Measurements from ENCODE around the gene XCR1. TPM values are rescaled to one million over a fixed set of nuclear protein-coding genes. Genes with fewer than 3 reads are reported as not detected.

The XCR1 gene
- total RNA-seq, 6 experiments from 2014 or later, result not detected

DNA sequence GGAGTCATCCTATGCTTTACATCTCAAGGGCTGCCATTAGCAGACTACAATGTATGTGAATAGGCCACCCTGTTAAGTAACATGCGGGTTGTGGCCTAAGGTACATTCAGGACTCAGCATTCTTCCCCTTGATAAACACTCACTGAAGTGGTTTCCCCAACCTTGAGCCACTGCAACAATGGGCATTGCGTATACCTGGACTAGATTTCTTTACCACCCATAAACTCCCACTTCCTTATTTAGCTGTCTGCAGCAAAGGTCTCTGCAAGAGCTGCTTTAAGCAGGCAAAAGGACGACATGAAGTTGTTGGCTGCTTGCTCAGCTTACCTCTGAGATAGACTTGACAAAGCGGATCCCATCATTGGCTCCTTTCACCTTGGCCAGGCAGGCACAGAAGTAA lies 47.9 kb downstream of the XCR1 start:
- peaks cover 50% of the 10 kb centered on the region for H3K36me3 Mint-ChIP-seq (ENCODE audit: low read depth)

DNA sequence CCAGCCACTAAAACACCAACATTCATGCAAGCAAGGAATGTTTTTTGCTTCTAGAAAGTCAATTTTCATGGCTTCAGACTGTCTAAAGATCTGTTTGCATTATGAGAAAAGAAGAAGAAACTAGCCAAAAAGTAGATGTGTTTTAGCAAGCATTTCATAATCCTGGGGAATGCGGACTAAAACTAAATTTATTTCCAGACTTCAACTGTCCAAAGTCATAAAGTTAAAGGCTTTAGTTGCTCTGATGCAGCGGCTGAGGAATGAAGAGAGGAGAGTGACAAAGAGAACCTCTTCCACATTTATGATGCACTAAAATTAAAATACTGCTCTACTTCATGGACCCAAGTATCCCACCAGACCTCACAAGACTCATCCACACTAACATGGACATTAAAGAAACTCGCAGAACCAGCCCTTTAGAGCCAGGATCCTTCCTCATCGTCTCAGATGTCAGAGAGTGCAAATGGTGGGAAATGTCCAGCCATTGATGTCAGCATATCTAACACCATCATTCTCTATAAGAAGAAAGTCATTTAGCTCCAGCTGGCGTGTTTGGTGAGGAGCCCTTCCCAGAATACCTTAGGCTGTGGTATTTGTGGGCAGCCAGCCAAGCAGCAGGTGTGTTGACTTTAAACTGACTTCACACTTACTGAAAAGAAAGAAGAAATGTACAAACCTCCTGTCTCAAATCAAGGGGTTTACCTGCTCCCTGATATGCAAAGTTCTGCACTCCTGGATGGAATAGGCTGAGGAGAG lies 49.1 kb downstream of the XCR1 start:
- H3K36me3 Mint-ChIP-seq (ENCODE audit: low read depth), result peaks cover 43% of the 10 kb centered on the region

More for the DNA sequence above, 47.9 kb downstream of the XCR1 start:
- no peaks in the 10 kb centered on the region for H3K9me3 Mint-ChIP-seq
- H3K4me1 Mint-ChIP-seq (ENCODE audit: low read depth), result peaks cover 20% of the 10 kb centered on the region
- H3K4me3 Mint-ChIP-seq, result no peak overlapping the region
- H3K27ac Mint-ChIP-seq, result no peak overlapping the region
- H3K27me3 Mint-ChIP-seq (ENCODE audit: insufficient read depth), result no peaks in the 10 kb centered on the region
- no peak for DNase-seq
- TF ChIP-seq, protein P1, sequence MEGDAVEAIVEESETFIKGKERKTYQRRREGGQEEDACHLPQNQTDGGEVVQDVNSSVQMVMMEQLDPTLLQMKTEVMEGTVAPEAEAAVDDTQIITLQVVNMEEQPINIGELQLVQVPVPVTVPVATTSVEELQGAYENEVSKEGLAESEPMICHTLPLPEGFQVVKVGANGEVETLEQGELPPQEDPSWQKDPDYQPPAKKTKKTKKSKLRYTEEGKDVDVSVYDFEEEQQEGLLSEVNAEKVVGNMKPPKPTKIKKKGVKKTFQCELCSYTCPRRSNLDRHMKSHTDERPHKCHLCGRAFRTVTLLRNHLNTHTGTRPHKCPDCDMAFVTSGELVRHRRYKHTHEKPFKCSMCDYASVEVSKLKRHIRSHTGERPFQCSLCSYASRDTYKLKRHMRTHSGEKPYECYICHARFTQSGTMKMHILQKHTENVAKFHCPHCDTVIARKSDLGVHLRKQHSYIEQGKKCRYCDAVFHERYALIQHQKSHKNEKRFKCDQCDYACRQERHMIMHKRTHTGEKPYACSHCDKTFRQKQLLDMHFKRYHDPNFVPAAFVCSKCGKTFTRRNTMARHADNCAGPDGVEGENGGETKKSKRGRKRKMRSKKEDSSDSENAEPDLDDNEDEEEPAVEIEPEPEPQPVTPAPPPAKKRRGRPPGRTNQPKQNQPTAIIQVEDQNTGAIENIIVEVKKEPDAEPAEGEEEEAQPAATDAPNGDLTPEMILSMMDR (IDR thresholded peaks at IDR 0.05), result no peak

DNA sequence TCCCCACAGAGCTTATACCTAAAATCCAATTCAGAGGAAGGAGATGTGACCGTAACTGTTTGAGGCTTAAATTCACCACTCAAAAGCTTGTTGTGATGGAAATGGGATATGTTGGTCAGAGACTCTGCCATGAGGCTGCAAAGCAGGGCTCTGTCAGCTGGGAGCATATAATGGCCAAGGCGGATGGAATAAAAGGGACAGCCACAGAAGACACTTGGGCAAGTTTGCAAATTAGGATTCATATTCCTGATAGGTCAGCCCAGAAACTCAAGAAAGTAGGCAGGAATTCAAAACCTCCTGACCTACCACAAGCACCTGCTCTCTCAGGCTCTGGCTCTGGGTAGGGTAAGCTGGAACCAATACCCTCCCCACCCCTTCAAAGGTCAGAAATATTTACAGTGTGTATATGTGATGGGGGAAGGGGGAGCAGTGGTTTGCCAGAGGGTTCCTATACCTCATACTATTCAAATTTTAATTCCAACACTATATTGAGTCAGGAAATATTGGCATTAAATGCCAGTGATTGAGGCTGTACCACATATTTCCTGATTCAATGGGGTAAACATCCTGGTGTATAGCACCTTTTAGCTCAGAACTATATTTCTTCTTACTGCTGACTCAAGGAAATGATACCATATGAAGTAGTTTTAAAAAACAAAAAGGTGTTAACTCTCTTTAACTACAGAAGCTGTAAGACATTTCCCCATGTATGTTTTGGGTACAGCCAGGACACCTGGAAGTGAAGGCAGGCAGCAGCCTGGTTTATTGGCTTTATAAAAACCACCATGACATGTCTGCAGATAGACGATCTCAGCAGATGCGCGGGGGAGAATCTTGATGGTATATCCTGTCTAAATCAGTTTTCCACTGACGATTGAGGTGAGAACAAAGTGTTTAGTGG lies 50.8 kb downstream of the XCR1 start:
- TF ChIP-seq, protein P1 (IDR thresholded peaks at IDR 0.05), result no peak
- no peaks in the 10 kb centered on the region for H3K27me3 Mint-ChIP-seq (ENCODE audit: insufficient read depth)
- no peak overlapping the region for H3K4me3 Mint-ChIP-seq
- no peak for DNase-seq
- peaks cover 31% of the 10 kb centered on the region for H3K4me1 Mint-ChIP-seq (ENCODE audit: low read depth)
- peaks cover 48% of the 10 kb centered on the region for H3K36me3 Mint-ChIP-seq (ENCODE audit: low read depth)
- no peak overlapping the region for H3K27ac Mint-ChIP-seq
- H3K9me3 Mint-ChIP-seq, result no peaks in the 10 kb centered on the region

More for the DNA sequence above, 49.1 kb downstream of the XCR1 start:
- Mint-ChIP-seq H3K27me3 (ENCODE audit: insufficient read depth) (no peaks in the 10 kb centered on the region), H3K27ac (no peak overlapping the region), H3K9me3 (no peaks in the 10 kb centered on the region), H3K4me1 (ENCODE audit: low read depth) (peaks cover 19% of the 10 kb centered on the region), H3K4me3 (no peak overlapping the region)
- DNase-seq, result no peak
- TF ChIP-seq, protein P1 (IDR thresholded peaks at IDR 0.05), result no peak

DNA sequence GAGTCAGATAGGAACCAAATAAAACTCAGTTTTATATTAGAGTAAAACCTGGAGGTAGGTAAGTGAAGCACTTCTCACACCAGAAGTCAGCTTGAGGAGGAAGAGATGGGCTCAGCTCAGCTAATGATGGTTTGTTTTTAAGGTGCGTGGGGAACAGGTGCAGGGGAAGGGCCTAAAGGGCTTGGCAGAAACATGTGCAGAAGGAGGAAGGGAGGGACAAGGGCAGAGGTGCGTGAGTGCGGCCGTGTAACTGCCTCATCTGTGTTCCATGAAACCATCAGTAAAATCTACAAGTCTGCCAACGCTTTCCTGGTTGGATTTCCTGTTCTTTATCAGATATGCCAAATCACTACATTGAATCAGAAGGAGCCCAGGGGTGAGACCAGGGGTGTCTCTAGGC lies 51.6 kb downstream of the XCR1 start:
- Mint-ChIP-seq H3K9me3 (no peaks in the 10 kb centered on the region), H3K4me3 (no peak overlapping the region), H3K27ac (no peak overlapping the region), H3K4me1 (ENCODE audit: low read depth) (peaks cover 26% of the 10 kb centered on the region), H3K36me3 (ENCODE audit: low read depth) (peaks cover 47% of the 10 kb centered on the region), H3K27me3 (ENCODE audit: insufficient read depth) (no peaks in the 10 kb centered on the region)
- TF ChIP-seq, protein P1 (IDR thresholded peaks at IDR 0.05), result no peak
- DNase-seq, result no peak

DNA sequence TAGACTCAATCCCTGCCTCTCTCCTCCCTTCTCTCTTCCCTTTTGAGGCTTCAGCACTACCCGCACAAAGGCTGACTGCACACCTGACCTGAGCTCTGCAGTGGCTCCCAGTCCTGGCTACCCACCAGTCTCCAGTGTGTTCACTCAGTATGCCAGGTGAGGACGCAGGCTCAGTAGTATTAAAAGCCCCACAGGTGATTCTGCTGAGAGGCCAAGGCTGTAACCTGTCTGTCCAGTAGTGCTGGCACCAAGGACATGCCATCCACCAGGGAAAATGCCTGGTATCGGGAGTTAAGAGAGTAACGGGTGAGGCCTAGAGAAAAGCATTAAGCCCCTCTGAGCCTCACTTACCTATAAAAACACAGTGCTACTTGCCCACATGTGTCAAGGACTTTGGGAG lies 52.6 kb downstream of the XCR1 start:
- Mint-ChIP-seq H3K27ac (no peak overlapping the region), H3K4me1 (ENCODE audit: low read depth) (peaks cover 26% of the 10 kb centered on the region), H3K27me3 (ENCODE audit: insufficient read depth) (no peaks in the 10 kb centered on the region), H3K4me3 (no peak overlapping the region), H3K9me3 (no peaks in the 10 kb centered on the region), H3K36me3 (ENCODE audit: low read depth) (peaks cover 54% of the 10 kb centered on the region)
- TF ChIP-seq, protein P1 (IDR thresholded peaks at IDR 0.05), result no peak
- DNase-seq, result no peak

Measured in HFFc6 (cell line).